Nephron progenitor cell (in vitro differentiated cells): ENCODE results near the gene RAP1GAP2.

ENCODE experiments used
- DNase-seq: peaks from one replicate; pipeline ENCODE4 v3.0.0; 2021
- H3K27ac Mint-ChIP-seq: 2 replicates; pipeline ENCODE4 v1.8.0; 2021; ENCODE audit warnings: mild to moderate bottlenecking, moderate library complexity, mixed read lengths
- H3K27me3 Mint-ChIP-seq: 2 replicates; pipeline ENCODE4 v1.8.0; 2021; ENCODE audit warnings: mild to moderate bottlenecking, low read depth, mixed read lengths; ENCODE audit not compliant: poor library complexity
- H3K36me3 Mint-ChIP-seq: 2 replicates; pipeline ENCODE4 v1.8.0; 2021; ENCODE audit warnings: low read depth, mixed read lengths
- H3K4me1 Mint-ChIP-seq: 2 replicates; pipeline ENCODE4 v1.8.0; 2021; ENCODE audit warnings: mixed read lengths
- H3K4me3 Mint-ChIP-seq: 2 replicates; pipeline ENCODE4 v1.8.0; 2021; ENCODE audit warnings: mild to moderate bottlenecking, moderate library complexity, mixed read lengths
- H3K9me3 Mint-ChIP-seq: 2 replicates; pipeline ENCODE4 v1.8.0; 2021; ENCODE audit warnings: mild to moderate bottlenecking, moderate library complexity, mixed read lengths
- CTCF ChIP-seq: fragments of 200-600 bp; sonication (generic); IDR thresholded peaks from 2 replicates; pipeline ENCODE4 v1.5.0; 2021; ENCODE audit warnings: antibody characterized with exemption

The RAP1GAP2 gene

GRCh38 chr17:2871720-2872119 is 75.5 kb downstream of the RAP1GAP2 start:
- no peak for TF ChIP-seq CTCF
- DNase-seq, result no peak
- no peak overlapping the region for H3K27ac Mint-ChIP-seq
- no peaks in the 10 kb centered on the region for H3K36me3 Mint-ChIP-seq
- H3K4me1 Mint-ChIP-seq, result peaks cover 34% of the 10 kb centered on the region
- H3K9me3 Mint-ChIP-seq, result no peaks in the 10 kb centered on the region
- H3K4me3 Mint-ChIP-seq, result no peak overlapping the region
- peaks cover 25% of the 10 kb centered on the region for H3K27me3 Mint-ChIP-seq

DNA sequence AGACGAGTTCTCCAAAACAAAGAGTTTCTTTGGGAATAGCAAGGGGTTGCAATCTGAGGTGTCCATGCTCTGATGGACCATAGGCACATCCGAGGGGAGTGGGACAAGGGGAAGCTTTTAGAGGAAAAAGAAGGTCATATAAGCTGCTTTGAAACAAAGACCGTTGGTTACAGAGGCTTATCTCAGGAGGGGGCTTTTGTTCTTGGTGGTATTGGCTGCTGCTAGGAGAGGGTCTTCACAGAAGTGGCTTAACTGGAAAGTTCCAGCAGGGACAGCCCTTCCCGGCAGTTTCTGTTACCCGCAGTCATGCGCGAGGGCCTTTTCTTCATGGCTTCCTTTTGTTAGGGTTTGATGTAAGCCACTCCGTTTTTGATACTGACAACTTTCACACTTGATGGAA is 76.0 kb downstream of the RAP1GAP2 start:
- no peak overlapping the region for H3K27ac Mint-ChIP-seq
- H3K27me3 Mint-ChIP-seq, result peaks cover 27% of the 10 kb centered on the region
- no peaks in the 10 kb centered on the region for H3K36me3 Mint-ChIP-seq
- no peak for DNase-seq
- H3K9me3 Mint-ChIP-seq, result no peaks in the 10 kb centered on the region
- TF ChIP-seq CTCF, result no peak
- H3K4me1 Mint-ChIP-seq, result peaks cover 34% of the 10 kb centered on the region
- no peak overlapping the region for H3K4me3 Mint-ChIP-seq

DNA sequence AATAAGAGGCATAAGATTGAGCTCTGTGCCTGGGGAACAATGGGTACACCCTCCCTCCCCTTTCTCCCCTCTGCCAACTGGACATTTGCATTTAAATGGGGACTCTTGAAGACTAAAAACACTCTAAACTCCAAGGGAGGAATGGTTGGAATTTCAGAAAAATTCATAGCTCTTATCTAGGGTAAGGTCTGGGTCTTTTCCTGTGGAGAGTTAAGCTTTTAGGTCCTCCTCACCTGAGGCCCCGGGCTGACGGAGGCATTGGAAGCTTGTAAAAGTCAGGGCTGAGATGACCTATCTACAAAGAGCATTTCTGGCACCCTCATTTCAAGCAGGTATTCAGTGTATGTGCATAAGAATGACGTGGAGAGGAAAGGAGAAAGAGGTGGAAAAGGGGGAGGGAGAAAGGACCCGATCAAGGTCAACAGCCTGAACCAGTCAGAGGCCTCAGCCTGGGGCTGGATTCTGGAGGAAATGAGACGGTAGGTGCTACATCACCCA is 78.0 kb downstream of the RAP1GAP2 start:
- Mint-ChIP-seq H3K4me3 (no peak overlapping the region), H3K27ac (no peak overlapping the region), H3K4me1 (peaks cover 20% of the 10 kb centered on the region), H3K36me3 (no peaks in the 10 kb centered on the region), H3K27me3 (peaks cover 33% of the 10 kb centered on the region), H3K9me3 (no peaks in the 10 kb centered on the region)
- no peak for TF ChIP-seq CTCF
- no peak for DNase-seq

GRCh38 chr17:2875608-2876007 is 79.4 kb downstream of the RAP1GAP2 start:
- Mint-ChIP-seq H3K36me3 (no peaks in the 10 kb centered on the region), H3K27ac (no peak overlapping the region), H3K9me3 (no peaks in the 10 kb centered on the region), H3K27me3 (peaks cover 37% of the 10 kb centered on the region), H3K4me1 (peaks cover 15% of the 10 kb centered on the region), H3K4me3 (no peak overlapping the region)
- DNase-seq, result no peak
- TF ChIP-seq CTCF, result no peak

DNA sequence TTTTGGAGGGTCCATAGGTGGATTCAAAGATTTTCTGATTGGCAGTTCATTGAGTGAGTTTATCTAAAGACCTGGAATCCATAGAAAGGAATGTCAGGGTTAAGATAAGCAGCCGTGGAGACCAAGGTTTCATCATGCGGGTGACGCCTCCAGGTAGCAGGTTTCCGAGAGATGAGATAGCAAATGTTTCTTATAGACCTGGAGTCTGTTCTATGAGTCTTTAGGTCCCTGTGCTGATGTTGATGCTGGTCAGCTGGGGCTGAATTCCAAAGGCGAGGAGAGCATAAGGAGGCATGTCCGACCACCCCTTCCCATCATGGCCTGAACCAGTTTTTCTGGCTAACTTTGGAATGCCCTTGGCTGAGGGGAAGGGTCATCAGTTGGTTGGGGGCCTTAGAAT is 80.2 kb downstream of the RAP1GAP2 start:
- Mint-ChIP-seq H3K36me3 (no peaks in the 10 kb centered on the region), H3K4me3 (no peak overlapping the region), H3K27me3 (peaks cover 34% of the 10 kb centered on the region), H3K4me1 (peaks cover 7% of the 10 kb centered on the region), H3K27ac (no peak overlapping the region), H3K9me3 (peaks cover 2% of the 10 kb centered on the region)
- TF ChIP-seq CTCF, result no peak
- DNase-seq, result no peak

DNA sequence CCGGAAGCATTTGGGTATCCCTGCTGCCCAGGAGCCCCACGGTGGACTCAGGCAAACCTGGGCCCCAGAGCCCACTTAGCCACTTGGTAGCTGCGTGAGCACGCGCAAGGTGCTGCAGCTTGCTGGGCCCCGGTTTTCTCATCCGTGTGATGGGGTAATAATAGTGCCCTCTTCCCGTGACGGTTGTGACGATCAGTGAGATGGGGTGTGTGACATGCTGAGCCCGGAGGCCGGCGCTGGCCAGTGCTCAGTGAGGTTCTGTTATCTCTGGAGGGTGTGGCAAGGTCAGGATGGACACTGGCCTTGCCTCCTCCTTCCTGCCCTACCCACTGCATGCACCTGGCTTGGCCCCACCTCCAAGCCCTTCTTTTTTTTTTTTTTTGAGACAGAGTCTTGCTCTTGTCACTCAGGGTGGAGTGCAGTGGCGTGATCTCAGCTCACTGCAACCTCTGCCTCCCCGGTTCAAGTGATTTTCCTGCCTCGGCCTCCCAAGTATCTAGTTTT is 82.6 kb downstream of the RAP1GAP2 start:
- H3K9me3 Mint-ChIP-seq, result peaks cover 3% of the 10 kb centered on the region
- no peak overlapping the region for H3K27ac Mint-ChIP-seq
- no peaks in the 10 kb centered on the region for H3K36me3 Mint-ChIP-seq

More for the DNA sequence above, 82.6 kb downstream of the RAP1GAP2 start:
- peaks cover 31% of the 10 kb centered on the region for H3K27me3 Mint-ChIP-seq
- TF ChIP-seq CTCF, result no peak
- DNase-seq, result no peak
- H3K4me3 Mint-ChIP-seq, result no peak overlapping the region
- peaks cover 18% of the 10 kb centered on the region for H3K4me1 Mint-ChIP-seq
